HepG2 (cell line): ENCODE measurements around the gene CNN3. TPM values are rescaled to one million over a fixed set of nuclear protein-coding genes. Genes with fewer than 3 reads are reported as not detected.

Experiments used
- ATAC-seq: fragments of 200-7000 bp; cut with Tn5 transposase; 3 replicates; pipeline ENCODE4 v1.9.1; 2020; ENCODE audit warnings: mild to moderate bottlenecking, moderate library complexity
- BruUV-seq: library from RNA; stranded (reverse); fragments of 400-500 nt; replicated peaks from 2 replicates; lab custom pipeline; 2021; lab: Mats Ljungman, UMichigan
- CTCF ChIA-PET: fragments of 300-600 bp; formaldehyde crosslinking; extraction: SDS; loops from one replicate; lab custom pipeline; 2021; ENCODE audit warnings: low total read pairs, inconsistent platforms, low intra/inter-chr PET ratio; lab: Yijun Ruan, JAX
- POLR2A ChIA-PET: fragments of 350-600 bp; sonication (Branson Sonifier 250); formaldehyde crosslinking; loops from one replicate; lab custom pipeline; 2020; ENCODE audit warnings: antibody characterized with exemption, inconsistent platforms; lab: Yijun Ruan, JAX
- DNase-seq: peaks from one replicate; pipeline ENCODE4 v3.0.0-alpha.2; 2015; ENCODE audit warnings: low spot score
- FAIRE-seq: peaks from 3 replicates; lab custom pipeline; 2011; peaks lifted over from hg19 to GRCh38; lab: Jason Lieb, UNC
- H2AFZ ChIP-seq: one replicate; pipeline ENCODE4 v1.6.1; 2011; ENCODE audit warnings: low read length, inconsistent platforms
- H3K27ac ChIP-seq: fragments of 300-600 bp; 3 replicates; pipeline ENCODE4 v1.8.0; 2011; ENCODE audit warnings: mixed run types, mild to moderate bottlenecking, mixed read lengths, low read length, inconsistent platforms; ENCODE audit not compliant: insufficient read depth; ENCODE audit errors: extremely low read length
- H3K27me3 ChIP-seq, 2 experiments: fragments of 200-600 bp in 1 of 2; 2 replicates in 1 of 2; 3 replicates in 1 of 2; pipeline versions ENCODE4 v1.6.0 to v1.8.0; 2011; ENCODE audit warnings: low read length in 2 of 2, mild to moderate bottlenecking in 2 of 2, moderate library complexity in 2 of 2, inconsistent platforms in 1 of 2; ENCODE audit not compliant: insufficient read depth in 2 of 2, control insufficient read depth in 1 of 2
- H3K36me3 ChIP-seq, 2 experiments: fragments of 200-600 bp in 1 of 2; replicated peaks in 1 of 2; 2 replicates in 1 of 2; 3 replicates in 1 of 2; pipeline versions ENCODE4 v1.5.1 to v1.8.0; 2011; ENCODE audit warnings: low read length in 2 of 2, inconsistent platforms in 1 of 2; ENCODE audit not compliant: insufficient read depth in 2 of 2, control insufficient read depth in 1 of 2
- H3K4me1 ChIP-seq: 2 replicates; pipeline ENCODE4 v1.5.1; 2012; ENCODE audit warnings: low read length, inconsistent platforms; ENCODE audit not compliant: insufficient read depth
- H3K4me2 ChIP-seq: 2 replicates; pipeline ENCODE4 v1.6.0; 2011; ENCODE audit warnings: low read depth, low read length, inconsistent platforms
- H3K4me3 ChIP-seq, 3 experiments: fragments of 200-600 bp in 1 of 3; sonication (generic), shearing (Covaris generic) in 1 of 3; replicated peaks in 1 of 3; 2 replicates each; pipeline ENCODE4 v1.5.1; 2011 to 2016; ENCODE audit warnings: low read length in 3 of 3, inconsistent platforms in 2 of 3, low read depth in 2 of 3, mild to moderate bottlenecking in 2 of 3, control low read depth in 1 of 3, mixed read lengths in 1 of 3; ENCODE audit not compliant: insufficient read depth in 1 of 3
- H3K79me2 ChIP-seq: one replicate; pipeline ENCODE4 v1.6.1; 2011; ENCODE audit warnings: low read length, inconsistent platforms; ENCODE audit not compliant: insufficient read depth
- H3K9ac ChIP-seq: 2 replicates; pipeline ENCODE4 v1.6.0; 2011; ENCODE audit warnings: mild to moderate bottlenecking, low read depth, low read length, inconsistent platforms; ENCODE audit not compliant: insufficient read depth
- H3K9me3 ChIP-seq: 2 replicates; pipeline ENCODE4 v1.5.1; 2012; ENCODE audit warnings: mild to moderate bottlenecking, low read length
- H4K20me1 ChIP-seq: 2 replicates; pipeline ENCODE4 v1.6.0; 2011; ENCODE audit warnings: inconsistent platforms, mild to moderate bottlenecking, low read length, moderate library complexity; ENCODE audit not compliant: insufficient read depth
- ARNT2 ChIP-seq: sonication (generic); formaldehyde crosslinking; IDR thresholded peaks from 2 replicates; pipeline ENCODE4 v1.8.0; 2022; ENCODE audit warnings: mild to moderate bottlenecking, low read depth, missing genetic modification reagents, moderate library complexity
- CEBPZ ChIP-seq: IDR thresholded peaks from 2 replicates; pipeline ENCODE4 v1.6.1; 2012; ENCODE audit warnings: low read length, improper control_type of control experiment
- CENPBD1 ChIP-seq: sonication (generic); formaldehyde crosslinking; IDR thresholded peaks from 2 replicates; pipeline ENCODE4 v1.8.0; 2022; ENCODE audit warnings: missing genetic modification reagents, low read depth, mild to moderate bottlenecking, borderline replicate concordance
- DNMT3B ChIP-seq: conservative IDR thresholded peaks from 2 replicates; pipeline ENCODE4 v1.6.1; 2016; ENCODE audit warnings: missing biosample characterization, control low read depth
- GABPB1 ChIP-seq: IDR thresholded peaks from 2 replicates; pipeline ENCODE4 v1.6.1; 2016; ENCODE audit warnings: mild to moderate bottlenecking, missing genetic modification reagents, moderate library complexity, missing compliant biosample characterization
- HMGXB4 ChIP-seq, 2 experiments: sonication (generic) in 1 of 2; formaldehyde crosslinking in 1 of 2; IDR thresholded peaks; 2 replicates each; pipeline versions ENCODE4 v1.4.0 to v1.6.1; 2018 to 2020; ENCODE audit warnings: missing genetic modification reagents in 2 of 2, borderline replicate concordance in 1 of 2, low read depth in 1 of 2, mild to moderate bottlenecking in 1 of 2, missing biosample characterization in 1 of 2
- MBNL3 ChIP-seq: fragments of 250-450 bp; sonication (Bioruptor Pico); conservative IDR thresholded peaks from 2 replicates; pipeline ENCODE4 v1.8.0; 2022; ENCODE audit warnings: mild to moderate bottlenecking, inconsistent platforms
- MYNN ChIP-seq: sonication (generic); formaldehyde crosslinking; IDR thresholded peaks from 2 replicates; pipeline ENCODE4 v1.4.0; 2020; ENCODE audit warnings: mild to moderate bottlenecking, low read depth, missing genetic modification reagents
- NFE2L1 ChIP-seq: sonication (generic); formaldehyde crosslinking; IDR thresholded peaks from 2 replicates; pipeline ENCODE4 v1.4.0; 2020; ENCODE audit warnings: missing genetic modification reagents, mild to moderate bottlenecking, borderline replicate concordance
- RARG ChIP-seq: sonication (generic); formaldehyde crosslinking; IDR thresholded peaks from 2 replicates; pipeline ENCODE4 v1.4.0; 2020; ENCODE audit warnings: low read depth, mild to moderate bottlenecking, missing genetic modification reagents
- RBM22 ChIP-seq: fragments of 200-400 bp; formaldehyde crosslinking; optimal IDR thresholded peaks from 2 replicates; pipeline ENCODE3; 2017; ENCODE audit warnings: mild to moderate bottlenecking, low read length, moderate library complexity
- RCOR2 ChIP-seq: IDR thresholded peaks from 2 replicates; pipeline ENCODE4 v1.6.1; 2016; ENCODE audit warnings: missing biosample characterization, missing genetic modification reagents
- RELA ChIP-seq: sonication (generic); formaldehyde crosslinking; IDR thresholded peaks from 2 replicates; pipeline ENCODE4 v1.4.0; 2020; ENCODE audit warnings: missing genetic modification reagents
- SKI ChIP-seq: fragments of 450-650 bp; IDR thresholded peaks from one replicate; pipeline ENCODE4 v1.6.1; 2018; ENCODE audit warnings: mild to moderate bottlenecking; ENCODE audit not compliant: partially characterized antibody
- U2AF2 ChIP-seq: fragments of 200-400 bp; formaldehyde crosslinking; IDR thresholded peaks from 2 replicates; pipeline ENCODE4 v1.6.1; 2017; ENCODE audit warnings: low read depth, mild to moderate bottlenecking, low read length
- ZNF234 ChIP-seq: sonication (generic); formaldehyde crosslinking; conservative IDR thresholded peaks from 2 replicates; pipeline ENCODE4 v1.5.1; 2020; ENCODE audit warnings: mild to moderate bottlenecking, missing genetic modification reagents
- WGBS: methylation state at CpG from one replicate; pipeline ENCODE4 v1.1.6; 2017; ENCODE audit warnings: low lambda C conversion rate; 5-methylcytosine and 5-hydroxymethylcytosine counted together
- in situ Hi-C: cut with HindIII; loops from 2 replicates; pipeline ENCODE4 v1.10.0; 2017; ENCODE audit warnings: low pct_unique_long_range_greater_than_20kb; ENCODE audit not compliant: extremely low pct_ligation_motif_present
- intact Hi-C: fragments of 100-400 bp; cut with micrococcal nuclease; formaldehyde crosslinking; loops from one replicate; pipeline ENCODE4 v1.10.0; 2022; ENCODE audit not compliant: unreplicated experiment
- polyA plus RNA-seq, 8 experiments: library from polyadenylated mRNA; depleted of rRNA in 3 of 8; stranded (reverse) in 7 of 8; unstranded in 1 of 8; fragments of >200 nt; fragmentation: Illumina TruSeq in 4 of 8; extraction: Trizol in 4 of 8; gene quantifications; 2 replicates each; pipeline versions ENCODE4 v1.2.1 to v1.2.3, GENCODE V29; 2011 to 2016; ENCODE audit warnings: low read depth in 4 of 8, missing spikeins in 1 of 8, mixed read lengths in 1 of 8; ENCODE audit not compliant: insufficient read depth in 1 of 8
- total RNA-seq, 5 experiments: library from RNA; depleted of rRNA; stranded (reverse); fragments of >200 nt; fragmentation: Illumina TruSeq; extraction: Trizol; gene quantifications; 2 replicates each; pipeline ENCODE4 v1.2.3, GENCODE V29; 2016; ENCODE audit warnings: low read depth in 1 of 5

The CNN3 gene
- total and polyA plus RNA-seq, 2 of the 13 experiments (the other 11 are each of a cell fraction or from before 2014, with no cell fraction given), result 113 to 223 TPM

GRCh38 chr1:94887603-94888171 lies 39.2 kb downstream of the CNN3 start:
- 91% methylated on average over 4 of the region's 4 CpGs for WGBS
- H3K27ac ChIP-seq, result no peak overlapping the region

More at GRCh38 chr1:94887603-94888171, 39.2 kb downstream of the CNN3 start:
- Histone ChIP-seq H3K36me3 (no peaks in the 10 kb centered on the region), H2AFZ (no peak overlapping the region), H3K4me3 (no peak overlapping the region), H3K4me2 (no peak overlapping the region), H3K9me3 (no peaks in the 10 kb centered on the region), H4K20me1 (no peaks in the 10 kb centered on the region), H3K9ac (no peak overlapping the region), H3K4me1 (peaks cover 29% of the 10 kb centered on the region), H3K27me3 (no peaks in the 10 kb centered on the region), H3K79me2 (no peaks in the 10 kb centered on the region)
- ChIA-PET CTCF (no interaction called here), POLR2A (no interaction called here)
- BruUV-seq, result no TSS peak
- DNase-seq (no peak), ATAC-seq (no peak), FAIRE-seq (no peak)
- intact Hi-C loops (no loop called here), in situ Hi-C loops (no loop called here)
- TF ChIP-seq CEBPZ (no peak), GABPB1 (no peak), ZNF234 (CRISPR knock-in tag) (no peak), ARNT2 (CRISPR knock-in tag) (no peak), MBNL3 (CRISPR knock-in tag) (no peak), CENPBD1 (CRISPR knock-in tag) (no peak), NFE2L1 (CRISPR knock-in tag) (no peak), RARG (CRISPR knock-in tag) (no peak), MYNN (no peak), RELA (no peak), RBM22 (no peak), HMGXB4 (CRISPR knock-in tag; IDR thresholded peaks at IDR 0.05; ENCODE audit: borderline replicate concordance in 1 of 2, low read depth in 1 of 2) (no peak), U2AF2 (no peak), RCOR2 (CRISPR knock-in tag) (no peak), DNMT3B (CRISPR knock-in tag) (no peak), SKI (no peak)
